BJ (cell line): Measurements from ENCODE around the gene IGLL1. TPM values are rescaled to one million over a fixed set of nuclear protein-coding genes. Genes with fewer than 3 reads are reported as not detected.

Experiments
- CTCF ChIA-PET: fragments of 350-600 bp; formaldehyde crosslinking; extraction: SDS; loops from one replicate; lab custom pipeline; 2021; ENCODE audit warnings: antibody characterized with exemption, inconsistent platforms; lab: Yijun Ruan, JAX
- POLR2A ChIA-PET: fragments of 300-600 bp; sonication (Branson Sonifier 250); formaldehyde crosslinking; extraction: SDS; loops from one replicate; lab custom pipeline; 2021; ENCODE audit warnings: antibody characterized with exemption; lab: Charles Lee
- DNase-seq: peaks from one replicate; pipeline ENCODE4 v3.0.0-alpha.2; 2011; ENCODE audit warnings: low read depth
- H3K27me3 ChIP-seq: 2 replicates; pipeline ENCODE4 v1.6.0; 2011; ENCODE audit warnings: low read length; ENCODE audit not compliant: control insufficient read depth, insufficient read depth
- H3K36me3 ChIP-seq: 2 replicates; pipeline ENCODE4 v1.5.1; 2011; ENCODE audit warnings: low read length; ENCODE audit not compliant: control insufficient read depth, insufficient read depth
- H3K4me3 ChIP-seq: 2 replicates; pipeline ENCODE4 v1.5.1; 2011; ENCODE audit warnings: low read depth, mild to moderate bottlenecking, control low read depth, low read length
- polyA plus RNA-seq: library from polyadenylated mRNA; depleted of rRNA; stranded (reverse); fragments of >200 nt; gene quantifications from 2 replicates; pipeline ENCODE4 v1.2.3, GENCODE V29; 2011
- TF ChIP-seq, protein P1 (sequence below): IDR thresholded peaks from 2 replicates; pipeline ENCODE4 v1.5.1; 2011; ENCODE audit warnings: low read depth, mild to moderate bottlenecking, control low read depth, inconsistent platforms, low read length, moderate library complexity; ENCODE audit not compliant: insufficient read depth

The IGLL1 gene
- polyA plus RNA-seq, 1 experiment, result not detected

DNA sequence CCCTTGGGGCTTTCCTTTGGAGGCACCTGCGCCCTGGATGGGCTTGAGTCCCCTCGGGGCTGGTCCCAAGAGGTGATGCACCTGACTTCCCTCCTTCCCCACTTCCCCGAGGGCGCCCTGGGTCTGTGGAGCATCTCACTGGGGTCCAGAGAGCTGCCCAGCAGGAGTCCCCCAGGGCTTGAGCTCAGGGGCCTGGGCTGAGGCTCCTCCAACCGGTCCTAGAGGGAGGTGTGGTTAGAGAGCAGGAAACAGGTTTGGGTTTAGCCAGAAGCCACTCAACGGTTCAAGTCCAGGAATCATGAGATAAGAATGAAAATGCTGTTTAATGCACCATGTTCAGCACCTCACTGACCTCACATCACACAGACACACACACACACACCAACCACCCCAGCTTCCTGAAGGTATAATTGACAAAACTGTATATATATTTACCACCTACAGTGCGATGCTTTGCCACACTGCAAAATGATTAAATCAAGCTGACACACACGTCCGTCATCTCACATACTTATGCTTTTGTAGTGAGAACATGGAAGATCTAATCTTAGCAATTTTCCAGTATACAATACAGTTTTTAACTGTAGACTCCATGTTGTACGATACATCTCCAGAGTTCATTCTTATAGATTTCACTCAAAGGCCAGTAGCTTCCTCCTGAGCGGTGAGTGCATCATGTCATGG lies 628 bp upstream of the IGLL1 start:
- TF ChIP-seq, protein P1, sequence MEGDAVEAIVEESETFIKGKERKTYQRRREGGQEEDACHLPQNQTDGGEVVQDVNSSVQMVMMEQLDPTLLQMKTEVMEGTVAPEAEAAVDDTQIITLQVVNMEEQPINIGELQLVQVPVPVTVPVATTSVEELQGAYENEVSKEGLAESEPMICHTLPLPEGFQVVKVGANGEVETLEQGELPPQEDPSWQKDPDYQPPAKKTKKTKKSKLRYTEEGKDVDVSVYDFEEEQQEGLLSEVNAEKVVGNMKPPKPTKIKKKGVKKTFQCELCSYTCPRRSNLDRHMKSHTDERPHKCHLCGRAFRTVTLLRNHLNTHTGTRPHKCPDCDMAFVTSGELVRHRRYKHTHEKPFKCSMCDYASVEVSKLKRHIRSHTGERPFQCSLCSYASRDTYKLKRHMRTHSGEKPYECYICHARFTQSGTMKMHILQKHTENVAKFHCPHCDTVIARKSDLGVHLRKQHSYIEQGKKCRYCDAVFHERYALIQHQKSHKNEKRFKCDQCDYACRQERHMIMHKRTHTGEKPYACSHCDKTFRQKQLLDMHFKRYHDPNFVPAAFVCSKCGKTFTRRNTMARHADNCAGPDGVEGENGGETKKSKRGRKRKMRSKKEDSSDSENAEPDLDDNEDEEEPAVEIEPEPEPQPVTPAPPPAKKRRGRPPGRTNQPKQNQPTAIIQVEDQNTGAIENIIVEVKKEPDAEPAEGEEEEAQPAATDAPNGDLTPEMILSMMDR, result no peak
- Histone ChIP-seq H3K27me3 (peaks cover 2% of the 10 kb centered on the region; the same call in 1 of the 2 replicates), H3K36me3 (no peaks in the 10 kb centered on the region), H3K4me3 (no peak overlapping the region)
- DNase-seq, result no peak
- ChIA-PET CTCF (interaction anchor here (1.0 to 4.5 kb wide), 2 partner anchors 10 to 622 kb away, joined by 3 to 21 read pairs; no protein-coding TSS in a partner anchor), POLR2A (no interaction called here)

DNA sequence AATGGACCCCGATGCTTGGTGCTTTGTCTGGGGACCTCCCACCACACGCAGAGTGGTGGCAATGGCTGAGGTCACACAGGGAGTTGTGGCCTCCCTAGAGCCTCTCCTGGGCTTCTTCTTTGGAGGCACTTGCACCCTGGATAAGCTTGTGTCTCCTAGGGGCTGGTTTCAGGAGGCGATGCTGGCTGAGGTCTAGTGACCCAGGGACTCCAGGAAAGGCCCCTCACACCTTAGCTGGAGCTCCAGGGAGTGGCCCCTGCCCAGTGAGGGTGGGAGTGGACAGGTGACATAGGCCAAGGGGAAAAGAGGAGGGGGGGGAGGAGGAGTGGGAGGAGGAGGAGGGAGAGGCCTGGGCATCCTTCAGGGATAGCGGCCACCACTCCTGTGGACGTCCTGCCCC lies 810 bp downstream of the IGLL1 start:
- peaks cover 3% of the 10 kb centered on the region; the same call in 1 of the 2 replicates for H3K27me3 ChIP-seq
- ChIA-PET CTCF (interaction anchor here (4.5 kb wide), 1 partner anchor 12 kb away, joined by 21 read pairs; no protein-coding TSS in a partner anchor), POLR2A (no interaction called here)
- TF ChIP-seq, protein P1, result no peak
- no peak overlapping the region for H3K4me3 ChIP-seq
- H3K36me3 ChIP-seq, result no peaks in the 10 kb centered on the region
- DNase-seq, result no peak

DNA sequence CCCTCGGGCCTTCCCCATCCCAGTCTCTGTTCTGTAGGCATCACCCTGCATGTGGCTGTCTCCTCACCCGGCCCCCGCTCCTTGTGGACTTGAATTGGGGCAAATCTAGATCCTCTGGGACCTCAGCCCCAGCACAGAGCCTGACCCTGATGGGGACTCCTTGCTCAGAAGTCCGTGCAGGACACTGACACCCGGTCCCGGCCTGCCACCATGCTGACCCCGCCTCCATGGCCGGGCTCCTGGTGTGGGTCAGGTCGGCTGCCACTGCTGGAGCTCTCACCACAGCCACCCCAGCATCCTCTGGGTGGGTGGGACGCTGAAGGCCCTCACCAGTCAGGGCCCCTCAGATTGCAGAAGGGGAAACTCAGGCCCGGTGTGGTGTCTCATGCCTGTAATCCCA lies 1.8 kb downstream of the IGLL1 start:
- Histone ChIP-seq H3K36me3 (no peaks in the 10 kb centered on the region), H3K27me3 (peaks cover 3% of the 10 kb centered on the region; the same call in 1 of the 2 replicates), H3K4me3 (no peak overlapping the region)
- ChIA-PET CTCF (interaction anchor here (4.5 kb wide), 1 partner anchor 13 kb away, joined by 21 read pairs; no protein-coding TSS in a partner anchor), POLR2A (no interaction called here)
- TF ChIP-seq, protein P1, result no peak
- no peak for DNase-seq

DNA sequence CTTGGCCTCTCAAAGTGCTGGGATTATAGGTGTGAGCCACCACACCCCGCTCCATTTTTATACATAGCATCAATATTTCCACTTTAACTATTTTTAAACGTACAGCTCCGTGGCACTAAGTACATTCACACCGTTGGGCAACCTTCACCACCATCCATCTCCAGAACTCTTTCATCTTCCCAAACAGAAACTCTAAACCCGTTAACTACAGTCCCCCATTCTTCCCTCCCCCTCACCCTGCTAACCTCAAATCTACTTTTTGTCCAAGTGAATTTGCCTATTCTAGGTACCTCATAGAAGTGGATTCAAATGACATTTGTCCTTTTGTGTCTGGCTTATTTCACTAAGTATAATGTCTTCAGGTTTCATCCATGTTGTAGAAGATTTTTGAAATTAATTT lies 3.4 kb downstream of the IGLL1 start:
- H3K36me3 ChIP-seq, result no peaks in the 10 kb centered on the region
- DNase-seq, result no peak
- TF ChIP-seq, protein P1, result no peak
- H3K4me3 ChIP-seq, result no peak overlapping the region
- ChIA-PET CTCF (interaction anchor here (0.8 kb wide), 1 partner anchor 15 kb away, joined by 4 read pairs; no protein-coding TSS in a partner anchor), POLR2A (no interaction called here)
- H3K27me3 ChIP-seq, result peaks cover 3% of the 10 kb centered on the region; the same call in 1 of the 2 replicates

DNA sequence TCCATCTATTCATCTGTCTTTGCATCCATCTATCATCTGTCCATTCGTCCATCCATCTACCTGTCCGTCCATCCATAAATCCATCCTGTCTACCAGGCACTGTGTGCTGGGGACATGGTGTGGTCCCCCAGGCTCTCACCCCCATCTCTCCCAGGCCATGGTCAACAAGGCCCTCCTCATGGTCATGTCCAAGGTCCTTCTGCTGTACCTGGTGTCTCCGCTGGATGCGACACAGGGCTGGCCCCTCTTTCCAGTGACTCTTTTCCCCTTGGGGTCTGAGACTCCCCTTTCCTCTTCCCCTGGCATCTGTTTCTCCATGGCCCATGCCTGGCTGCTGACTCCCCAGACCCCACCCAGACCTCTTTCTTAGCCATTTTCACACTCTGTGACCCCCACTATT lies 4.5 kb downstream of the IGLL1 start:
- Histone ChIP-seq H3K27me3 (peaks cover 3% of the 10 kb centered on the region; the same call in 1 of the 2 replicates), H3K4me3 (no peak overlapping the region), H3K36me3 (no peaks in the 10 kb centered on the region)
- ChIA-PET CTCF (no interaction called here), POLR2A (no interaction called here)
- DNase-seq, result no peak
- TF ChIP-seq, protein P1, result no peak
